GM18499 (cell line): ENCODE data around the gene TOGARAM2.

ENCODE experiments used
- ATAC-seq: cut with Tn5 transposase; IDR thresholded peaks from one replicate; pipeline ENCODE4 v1.9.1; 2021; ENCODE audit warnings: moderate number of reproducible peaks; ENCODE audit not compliant: insufficient read depth, unreplicated experiment

The TOGARAM2 gene

GRCh38 chr2:28981016-28981441, at the start of gene TOGARAM2:
Gene TOGARAM2, plus strand, starts transcription at chr2:28981298. Its CDS starts 13,537 bp downstream, at chr2:28994835.
- ATAC-seq: no peak

- no peak for ATAC-seq
These were observed 46.3 kb upstream of the TOGARAM2 start for GRCh38 chr2:28934769-28935168.

GRCh38 chr2:28941008-28941407, 40.1 kb upstream of the TOGARAM2 start:
- no peak for ATAC-seq

- ATAC-seq: no peak
These were observed 36.4 kb upstream of the TOGARAM2 start for GRCh38 chr2:28944535-28945248.

- ATAC-seq: no peak
These were observed 32.9 kb upstream of the TOGARAM2 start for GRCh38 chr2:28948160-28948559.

GRCh38 chr2:28949190-28949589, 31.9 kb upstream of the TOGARAM2 start:
- ATAC-seq: no peak

- ATAC-seq: no peak
These were observed 31.3 kb upstream of the TOGARAM2 start for GRCh38 chr2:28949617-28950305.

GRCh38 chr2:28950941-28951630, 30.0 kb upstream of the TOGARAM2 start:
- ATAC-seq: no peak

- no peak for ATAC-seq
These were observed 28.9 kb upstream of the TOGARAM2 start for GRCh38 chr2:28951910-28952835.

GRCh38 chr2:28952836-28953211, 28.3 kb upstream of the TOGARAM2 start:
- no peak for ATAC-seq

- no peak for ATAC-seq
These were observed 25.6 kb upstream of the TOGARAM2 start for GRCh38 chr2:28955467-28955866.

- ATAC-seq: no peak
These were observed 24.7 kb upstream of the TOGARAM2 start for GRCh38 chr2:28956415-28956826.

- ATAC-seq: no peak
These were observed 24.2 kb upstream of the TOGARAM2 start for GRCh38 chr2:28956890-28957289.

- no peak for ATAC-seq
These were observed 22.4 kb upstream of the TOGARAM2 start for GRCh38 chr2:28958689-28959088.

- ATAC-seq: no peak
These were observed 20.7 kb upstream of the TOGARAM2 start for GRCh38 chr2:28960401-28960800.

GRCh38 chr2:28962505-28962904, 18.6 kb upstream of the TOGARAM2 start:
- ATAC-seq: no peak

GRCh38 chr2:28970464-28971160, 10.5 kb upstream of the TOGARAM2 start:
- ATAC-seq: no peak

- no peak for ATAC-seq
These were observed 8.2 kb upstream of the TOGARAM2 start for GRCh38 chr2:28972778-28973335.

- ATAC-seq: no peak
These were observed 6.8 kb upstream of the TOGARAM2 start for GRCh38 chr2:28974252-28974651.
